Tibial nerve (tissue), 4 donors: ENCODE measurements around the gene EN1. TPM values are rescaled to one million over a fixed set of nuclear protein-coding genes. Genes with fewer than 3 reads are reported as not detected.

Experiments
- DNase-seq, 2 donors: peaks; one replicate each; pipeline ENCODE4 v3.0.0-alpha.2; 2019; ENCODE audit warnings: low spot score in 2 of 2
- H3K27ac ChIP-seq, 4 donors: fragments of 200-600 bp; sonication (generic) in 3 of 4; one replicate each; pipeline ENCODE4 v1.5.1; 2017 to 2019; ENCODE audit warnings: mild to moderate bottlenecking in 1 of 4
- H3K27me3 ChIP-seq, 2 donors: fragments of 200-600 bp; sonication (generic) in 1 of 2; one replicate each; pipeline versions ENCODE4 v1.5.1 to v1.6.0; 2017 to 2019
- H3K36me3 ChIP-seq, 3 donors: fragments of 200-600 bp; sonication (generic); one replicate each; pipeline ENCODE4 v1.5.1; 2018 to 2019
- H3K4me1 ChIP-seq, 4 donors: fragments of 200-600 bp; sonication (generic) in 3 of 4; one replicate each; pipeline ENCODE4 v1.5.1; 2017 to 2019
- H3K4me3 ChIP-seq, 4 donors: fragments of 200-600 bp; sonication (generic) in 3 of 4; one replicate each; pipeline ENCODE4 v1.5.1; 2017 to 2019; ENCODE audit warnings: mild to moderate bottlenecking in 1 of 4, moderate library complexity in 1 of 4
- H3K9me3 ChIP-seq, 4 donors: fragments of 200-600 bp; sonication (generic) in 3 of 4; one replicate each; pipeline ENCODE4 v1.5.1; 2017 to 2019
- EP300 ChIP-seq, 2 donors: sonication (generic); formaldehyde crosslinking; IDR thresholded peaks; one replicate each; pipeline ENCODE4 v1.6.1; 2017; ENCODE audit warnings: antibody characterized with exemption in 2 of 2, mild to moderate bottlenecking in 1 of 2
- POLR2A ChIP-seq, 2 donors: fragments of 450-650 bp; IDR thresholded peaks; one replicate each; pipeline ENCODE4 v1.6.1; 2017; ENCODE audit warnings: antibody characterized with exemption in 2 of 2, mild to moderate bottlenecking in 2 of 2, moderate library complexity in 2 of 2
- WGBS, 2 donors: methylation state at CpG; one replicate each; pipeline ENCODE4 v1.1.5; 2018; 5-methylcytosine and 5-hydroxymethylcytosine counted together
- total RNA-seq, 4 donors: library from RNA; depleted of rRNA; stranded (reverse); fragments of >200 nt; gene quantifications; one replicate each; pipeline ENCODE4 v1.1.0, GENCODE V29; 2016
- TF ChIP-seq, protein P1 (sequence below), 5 experiments: fragments of 200-600 bp in 3 of 5; fragments of 450-650 bp in 2 of 5; sonication (generic) in 3 of 5; IDR thresholded peaks; one replicate each; pipeline ENCODE4 v1.5.1; 2016 to 2019; ENCODE audit warnings: antibody characterized with exemption in 5 of 5, mild to moderate bottlenecking in 3 of 5, moderate library complexity in 2 of 5

EN1 gene
- total RNA-seq, 4 donors from 2014 or later, result 0.63 to 0.90 (median 0.78) TPM; not detected in 1

DNA sequence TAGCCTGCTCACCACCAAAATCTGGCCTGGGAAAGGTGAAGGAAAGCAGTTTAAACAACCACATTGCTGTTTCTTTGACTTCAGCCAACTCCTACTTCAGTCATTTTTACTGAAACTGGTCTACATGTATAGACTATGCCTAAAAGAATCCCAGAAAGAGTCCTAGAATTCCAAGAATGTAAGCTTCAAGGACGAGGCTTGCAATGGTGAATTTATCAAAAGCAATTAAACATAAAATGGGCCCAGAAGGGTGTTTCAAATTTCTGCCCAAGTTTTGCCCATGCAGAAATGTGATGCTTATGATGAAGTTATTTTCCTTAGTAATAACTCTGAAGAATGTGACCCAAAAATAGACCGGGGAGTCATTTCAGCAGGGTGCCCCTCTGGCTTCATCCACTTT, 16.6 kb downstream of the EN1 start:
- no peak for DNase-seq
- Histone ChIP-seq H3K9me3 (no peaks in the 10 kb centered on the region), H3K36me3 (no peaks in the 10 kb centered on the region), H3K27me3 (peaks cover 0 to 85% of the 10 kb centered on the region in 2 donors), H3K4me3 (no peak overlapping the region), H3K4me1 (peaks cover 0 to 31% (median 14%) of the 10 kb centered on the region in 4 donors), H3K27ac (no peak overlapping the region)
- TF ChIP-seq EP300 (IDR thresholded peaks at IDR 0.05) (no peak), POLR2A (IDR thresholded peaks at IDR 0.05) (no peak)
- TF ChIP-seq, protein P1, sequence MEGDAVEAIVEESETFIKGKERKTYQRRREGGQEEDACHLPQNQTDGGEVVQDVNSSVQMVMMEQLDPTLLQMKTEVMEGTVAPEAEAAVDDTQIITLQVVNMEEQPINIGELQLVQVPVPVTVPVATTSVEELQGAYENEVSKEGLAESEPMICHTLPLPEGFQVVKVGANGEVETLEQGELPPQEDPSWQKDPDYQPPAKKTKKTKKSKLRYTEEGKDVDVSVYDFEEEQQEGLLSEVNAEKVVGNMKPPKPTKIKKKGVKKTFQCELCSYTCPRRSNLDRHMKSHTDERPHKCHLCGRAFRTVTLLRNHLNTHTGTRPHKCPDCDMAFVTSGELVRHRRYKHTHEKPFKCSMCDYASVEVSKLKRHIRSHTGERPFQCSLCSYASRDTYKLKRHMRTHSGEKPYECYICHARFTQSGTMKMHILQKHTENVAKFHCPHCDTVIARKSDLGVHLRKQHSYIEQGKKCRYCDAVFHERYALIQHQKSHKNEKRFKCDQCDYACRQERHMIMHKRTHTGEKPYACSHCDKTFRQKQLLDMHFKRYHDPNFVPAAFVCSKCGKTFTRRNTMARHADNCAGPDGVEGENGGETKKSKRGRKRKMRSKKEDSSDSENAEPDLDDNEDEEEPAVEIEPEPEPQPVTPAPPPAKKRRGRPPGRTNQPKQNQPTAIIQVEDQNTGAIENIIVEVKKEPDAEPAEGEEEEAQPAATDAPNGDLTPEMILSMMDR (IDR thresholded peaks at IDR 0.05), result no peak
- 39 to 58% methylated on average over 2 of the region's 2 CpGs for WGBS, 2 donors

DNA sequence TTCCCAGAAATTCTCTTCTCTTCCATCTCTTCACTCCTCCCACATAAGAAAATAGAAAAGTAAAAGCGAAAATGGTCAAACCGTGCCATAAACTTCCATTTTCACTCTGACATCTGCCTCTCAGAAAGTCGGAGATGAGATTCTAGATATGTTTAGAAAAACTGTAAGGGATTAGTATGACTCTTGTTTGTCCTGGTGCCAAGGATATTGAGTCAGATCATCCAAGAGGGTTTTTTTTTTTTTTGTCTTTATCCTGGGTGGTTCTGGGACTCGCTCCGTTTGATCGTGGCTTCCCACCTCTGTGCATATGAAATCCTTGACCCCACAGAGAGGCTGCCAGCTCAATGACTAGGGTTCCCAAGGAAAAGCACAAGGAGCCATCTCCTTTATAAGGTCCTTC, 17.3 kb downstream of the EN1 start:
- Histone ChIP-seq H3K36me3 (no peaks in the 10 kb centered on the region), H3K4me3 (no peak overlapping the region), H3K4me1 (peaks cover 0 to 23% (median 6%) of the 10 kb centered on the region in 4 donors), H3K9me3 (no peaks in the 10 kb centered on the region), H3K27me3 (peaks cover 0 to 78% of the 10 kb centered on the region in 2 donors), H3K27ac (no peak overlapping the region)
- WGBS, 2 donors, result 66 to 69% methylated on average over 6 of the region's 6 CpGs
- no peak for DNase-seq
- TF ChIP-seq EP300 (IDR thresholded peaks at IDR 0.05) (no peak), POLR2A (IDR thresholded peaks at IDR 0.05) (no peak)
- TF ChIP-seq, protein P1 (IDR thresholded peaks at IDR 0.05), result no peak

DNA sequence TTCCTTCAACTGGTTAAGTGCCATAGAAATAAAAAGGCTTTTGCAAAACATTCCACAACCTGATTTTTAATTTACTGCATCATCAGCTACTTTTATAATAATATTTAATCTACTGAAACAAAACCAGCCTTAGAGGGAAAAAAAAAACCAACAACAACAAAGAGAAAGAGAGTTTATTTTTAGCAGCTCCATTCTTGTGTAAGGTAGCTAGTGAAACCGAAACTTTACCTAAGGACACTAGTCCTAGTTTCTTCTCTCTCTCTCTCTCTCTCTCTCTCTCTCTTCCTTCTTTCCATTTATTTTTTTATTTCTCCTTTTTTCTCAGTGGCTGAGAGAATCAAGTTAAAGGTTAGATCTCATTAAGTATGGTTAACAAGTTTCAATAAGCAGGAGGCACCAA, 21.4 kb downstream of the EN1 start:
- Histone ChIP-seq H3K27ac (no peak overlapping the region), H3K4me1 (no peaks in the 10 kb centered on the region), H3K36me3 (no peaks in the 10 kb centered on the region), H3K4me3 (no peak overlapping the region), H3K27me3 (peaks cover 0 to 55% of the 10 kb centered on the region in 2 donors), H3K9me3 (no peaks in the 10 kb centered on the region)
- TF ChIP-seq, protein P1 (IDR thresholded peaks at IDR 0.05), result no peak
- TF ChIP-seq EP300 (IDR thresholded peaks at IDR 0.05) (no peak), POLR2A (IDR thresholded peaks at IDR 0.05) (no peak)
- 79 to 81% methylated on average over 1 of the region's 1 CpG for WGBS, 2 donors
- no peak for DNase-seq

DNA sequence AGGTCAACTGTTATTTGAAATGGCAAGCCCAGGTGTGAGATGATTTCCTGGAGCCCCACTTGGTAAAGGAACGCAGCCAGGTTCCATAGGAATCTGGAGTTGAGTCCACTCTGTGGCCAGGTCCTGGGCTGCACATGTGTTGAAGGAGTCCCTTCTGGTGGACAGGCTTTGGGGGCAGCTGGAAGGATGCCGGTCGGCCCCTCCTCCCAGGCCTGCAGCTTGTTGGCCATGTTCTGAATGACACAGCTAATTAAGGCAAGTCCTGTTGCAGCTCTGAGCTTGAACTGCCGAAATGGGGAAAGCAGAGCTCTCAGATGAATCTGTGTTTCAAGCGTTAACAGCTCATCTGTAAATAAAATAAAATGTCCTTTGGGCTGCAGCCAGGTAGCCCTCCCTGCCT, 23.8 kb downstream of the EN1 start:
- H3K27me3 ChIP-seq, result peaks cover 0 to 33% of the 10 kb centered on the region in 2 donors
- DNase-seq, result no peak
- no peaks in the 10 kb centered on the region for H3K4me1 ChIP-seq
- H3K4me3 ChIP-seq, result no peak overlapping the region
- no peaks in the 10 kb centered on the region for H3K9me3 ChIP-seq
- TF ChIP-seq, protein P1 (IDR thresholded peaks at IDR 0.05), result no peak
- TF ChIP-seq EP300 (IDR thresholded peaks at IDR 0.05) (no peak), POLR2A (IDR thresholded peaks at IDR 0.05) (no peak)
- H3K36me3 ChIP-seq, result no peaks in the 10 kb centered on the region
- WGBS, 2 donors, result 39 to 56% methylated on average over 5 of the region's 5 CpGs
- H3K27ac ChIP-seq, result no peak overlapping the region

DNA sequence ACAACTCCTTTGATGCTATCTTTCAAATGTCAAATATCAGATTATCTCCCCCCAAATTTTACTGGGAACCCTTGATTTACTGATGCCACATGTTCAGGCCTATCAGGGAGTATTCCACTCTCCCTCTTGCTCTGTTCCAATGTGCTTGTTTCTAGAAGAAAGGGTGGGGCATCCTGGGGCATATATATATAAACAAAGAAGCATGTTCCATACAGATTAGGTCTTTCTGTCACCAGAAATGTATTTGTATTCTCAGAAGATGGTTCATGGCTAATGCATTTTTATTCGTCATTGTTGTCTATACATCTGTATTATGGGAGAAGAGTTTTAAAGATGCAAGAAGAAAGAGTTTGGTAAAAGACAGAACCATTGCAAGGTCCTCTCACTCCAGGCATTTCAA, 24.9 kb downstream of the EN1 start:
- peaks cover 0 to 28% of the 10 kb centered on the region in 2 donors for H3K27me3 ChIP-seq
- H3K27ac ChIP-seq, result no peak overlapping the region
- TF ChIP-seq, protein P1 (IDR thresholded peaks at IDR 0.05), result no peak
- TF ChIP-seq EP300 (IDR thresholded peaks at IDR 0.05) (no peak), POLR2A (IDR thresholded peaks at IDR 0.05) (no peak)
- no peak overlapping the region for H3K4me3 ChIP-seq
- H3K36me3 ChIP-seq, result no peaks in the 10 kb centered on the region
- WGBS, 2 donors, result 45 to 93% methylated on average over 1 of the region's 1 CpG
- no peaks in the 10 kb centered on the region for H3K9me3 ChIP-seq
- no peaks in the 10 kb centered on the region for H3K4me1 ChIP-seq
- no peak for DNase-seq
